K562 (cell line): ENCODE results near the gene CD300LG. TPM values are rescaled to one million over a fixed set of nuclear protein-coding genes. Genes with fewer than 3 reads are reported as not detected.

Experiments
- ATAC-seq: fragments of 200-7000 bp; cut with Tn5 transposase; 3 replicates; pipeline ENCODE4 v1.9.1; 2020; ENCODE audit warnings: moderate library complexity
- BruUV-seq: library from RNA; stranded (reverse); fragments of 400-500 nt; replicated peaks from 2 replicates; lab custom pipeline; 2021; lab: Mats Ljungman, UMichigan
- CTCF ChIA-PET: fragments of 300-600 bp; formaldehyde crosslinking; extraction: SDS; loops from one replicate; lab custom pipeline; 2021; ENCODE audit warnings: low intra/inter-chr PET ratio; lab: Yijun Ruan, JAX
- POLR2A ChIA-PET: fragments of 300-600, 350-650 bp; sonication (Branson Sonifier 250); formaldehyde crosslinking; extraction: SDS; loops from one replicate; lab custom pipeline; 2021; ENCODE audit warnings: antibody characterized with exemption, inconsistent platforms; lab: Yijun Ruan, JAX
- DNase-seq, 4 experiments: peaks; one replicate each; pipeline versions ENCODE4 v3.0.0 to v3.0.0-alpha.2; 2011 to 2018; ENCODE audit warnings: low spot score in 3 of 4, mixed read lengths in 3 of 4; ENCODE audit errors: extremely low read depth in 1 of 4
- FAIRE-seq: peaks from 2 replicates; lab custom pipeline; 2011; peaks lifted over from hg19 to GRCh38; lab: Jason Lieb, UNC
- H2AFZ ChIP-seq: 2 replicates; pipeline ENCODE4 v1.6.0; 2011; ENCODE audit warnings: low read depth, low read length, control low read depth, inconsistent platforms
- H3K27ac ChIP-seq: fragments of 200-600 bp; 3 replicates; pipeline ENCODE4 v1.8.0; 2011; ENCODE audit warnings: low read depth, mild to moderate bottlenecking, control low read depth, inconsistent platforms, low read length, moderate library complexity, mixed read lengths; ENCODE audit errors: extremely low read depth
- H3K27me3 ChIP-seq, 2 experiments: fragments of 300-600 bp in 1 of 2; 2 replicates in 1 of 2; 3 replicates in 1 of 2; pipeline versions ENCODE4 v1.6.0 to v1.8.0; 2011; ENCODE audit warnings: inconsistent platforms in 2 of 2, low read length in 2 of 2, mild to moderate bottlenecking in 1 of 2, mixed read lengths in 1 of 2, moderate library complexity in 1 of 2; ENCODE audit not compliant: control insufficient read depth in 2 of 2, insufficient read depth in 2 of 2
- H3K36me3 ChIP-seq: fragments of 300-600 bp; 3 replicates; pipeline ENCODE4 v1.8.0; 2011; ENCODE audit warnings: mild to moderate bottlenecking, low read length, inconsistent platforms; ENCODE audit not compliant: control insufficient read depth, insufficient read depth
- H3K4me1 ChIP-seq, 2 experiments: fragments of 200-600 bp in 1 of 2; replicated peaks in 1 of 2; 2 replicates in 1 of 2; 3 replicates in 1 of 2; pipeline versions ENCODE4 v1.5.1 to v1.8.0; 2011; ENCODE audit warnings: inconsistent platforms in 2 of 2, low read length in 2 of 2, mild to moderate bottlenecking in 1 of 2, mixed read lengths in 1 of 2, moderate library complexity in 1 of 2; ENCODE audit not compliant: control insufficient read depth in 2 of 2, insufficient read depth in 2 of 2
- H3K4me2 ChIP-seq: 2 replicates; pipeline ENCODE4 v1.6.1; 2011; ENCODE audit warnings: low read length, control low read depth, inconsistent platforms, mixed read lengths; ENCODE audit not compliant: insufficient read depth
- H3K4me3 ChIP-seq: fragments of 200-600 bp; sonication (generic), shearing (Covaris generic); 2 replicates; pipeline ENCODE4 v1.5.1; 2016; ENCODE audit warnings: control low read depth, inconsistent platforms
- H3K79me2 ChIP-seq: fragments of 200-600 bp; 3 replicates; pipeline ENCODE4 v1.8.0; 2011; ENCODE audit warnings: low read length, inconsistent platforms; ENCODE audit not compliant: control insufficient read depth, insufficient read depth
- H3K9ac ChIP-seq, 2 experiments: 2 replicates each; pipeline versions ENCODE4 v1.6.0 to v1.6.1; 2011; ENCODE audit warnings: low read depth in 2 of 2, low read length in 2 of 2, control low read depth in 1 of 2, inconsistent platforms in 1 of 2, mild to moderate bottlenecking in 1 of 2, mixed read lengths in 1 of 2; ENCODE audit not compliant: insufficient read depth in 1 of 2
- H3K9me1 ChIP-seq: one replicate; pipeline ENCODE4 v1.6.0; 2011; ENCODE audit warnings: inconsistent platforms, mild to moderate bottlenecking, low read length, moderate library complexity; ENCODE audit not compliant: control insufficient read depth, insufficient read depth
- H3K9me3 ChIP-seq: replicated peaks from 2 replicates; pipeline ENCODE4 v1.5.1; 2011; ENCODE audit warnings: low read depth, low read length, inconsistent platforms; ENCODE audit not compliant: control insufficient read depth, insufficient read depth
- H4K20me1 ChIP-seq: replicated peaks from 2 replicates; pipeline ENCODE4 v1.6.1; 2011; ENCODE audit warnings: low read length, inconsistent platforms, mixed read lengths; ENCODE audit not compliant: control insufficient read depth, insufficient read depth
- CCAR2 ChIP-seq: fragments of 200-400 bp; formaldehyde crosslinking; IDR thresholded peaks from 2 replicates; pipeline ENCODE4 v1.6.1; 2017; ENCODE audit warnings: mild to moderate bottlenecking, low read depth, low read length
- CHD1 ChIP-seq: fragments of 200-600 bp; sonication (generic); IDR thresholded peaks from one replicate; pipeline ENCODE4 v1.6.1; 2012; ENCODE audit warnings: mild to moderate bottlenecking, moderate library complexity, low read length, inconsistent platforms
- E2F3 ChIP-seq: fragments of 250-450 bp; sonication (Bioruptor Pico); IDR thresholded peaks from 2 replicates; pipeline ENCODE4 v1.4.0; 2020; ENCODE audit warnings: mild to moderate bottlenecking
- EP300 ChIP-seq: IDR thresholded peaks from 2 replicates; pipeline ENCODE4 v1.6.1; 2012; ENCODE audit warnings: low read length, improper control_type of control experiment
- GTF2B ChIP-seq: IDR thresholded peaks from 2 replicates; pipeline ENCODE4 v1.6.1; 2011; ENCODE audit not compliant: insufficient read length; ENCODE audit errors: extremely low read depth
- HDAC1 ChIP-seq, 2 experiments: fragments of 450-650 bp; IDR thresholded peaks; 2 replicates each; pipeline ENCODE4 v1.6.1; 2016 to 2017; ENCODE audit warnings: inconsistent platforms in 1 of 2, mild to moderate bottlenecking in 1 of 2, moderate library complexity in 1 of 2
- HIVEP1 ChIP-seq: fragments of 250-450 bp; sonication (Bioruptor Pico); IDR thresholded peaks from 2 replicates; pipeline ENCODE4 v1.4.0; 2020; ENCODE audit warnings: mild to moderate bottlenecking
- L3MBTL2 ChIP-seq: fragments of 450-650 bp; IDR thresholded peaks from 2 replicates; pipeline ENCODE4 v1.6.1; 2016; ENCODE audit warnings: mild to moderate bottlenecking, moderate library complexity
- NFRKB ChIP-seq: fragments of 450-650 bp; IDR thresholded peaks from 2 replicates; pipeline ENCODE4 v1.6.1; 2016; ENCODE audit warnings: low read depth
- PRMT5 ChIP-seq: sonication (generic); formaldehyde crosslinking; IDR thresholded peaks from 2 replicates; pipeline ENCODE4 v1.5.0; 2020; ENCODE audit warnings: missing genetic modification reagents
- RBFOX2 ChIP-seq: fragments of 200-400 bp; formaldehyde crosslinking; IDR thresholded peaks from 2 replicates; pipeline ENCODE4 v1.6.1; 2017; ENCODE audit warnings: low read depth, mild to moderate bottlenecking, low read length, moderate library complexity
- SMAD1 ChIP-seq: fragments of 150-350 bp; IDR thresholded peaks from 2 replicates; pipeline ENCODE4 v1.6.1; 2014; ENCODE audit warnings: low read length, low read depth; ENCODE audit not compliant: partially characterized antibody
- SP2 ChIP-seq: IDR thresholded peaks from 2 replicates; pipeline ENCODE4 v1.6.1; 2011; ENCODE audit warnings: mild to moderate bottlenecking, low read depth, low read length, moderate library complexity; ENCODE audit not compliant: poor library complexity, severe bottlenecking; ENCODE audit errors: extremely low read depth
- TRIM28 ChIP-seq: fragments of 450-650 bp; IDR thresholded peaks from 2 replicates; pipeline ENCODE4 v1.6.1; 2017
- XRCC3 ChIP-seq: fragments of 450-650 bp; IDR thresholded peaks from 2 replicates; pipeline ENCODE4 v1.6.1; 2017; ENCODE audit warnings: mild to moderate bottlenecking, moderate library complexity
- ZNF184 ChIP-seq: sonication (generic); formaldehyde crosslinking; IDR thresholded peaks from 2 replicates; pipeline ENCODE4 v1.5.0; 2020; ENCODE audit warnings: missing genetic modification reagents
- WGBS: fragments of 100-300 bp; shearing (Covaris generic); methylation state at CpG from one replicate; pipeline ENCODE4 v1.1.6; 2016; ENCODE audit warnings: low coverage, mixed read lengths; ENCODE audit not compliant: insufficient coverage; ENCODE audit errors: missing lambda C conversion rate; 5-methylcytosine and 5-hydroxymethylcytosine counted together
- in situ Hi-C: fragments of 300-500 bp; cut with MboI; formaldehyde crosslinking; loops from 4 replicates; pipeline ENCODE4 v1.15.0; 2018; ENCODE audit warnings: inconsistent platforms, mixed read lengths
- intact Hi-C: fragments of 100-400 bp; cut with micrococcal nuclease; formaldehyde crosslinking; loops from 2 replicates; pipeline ENCODE4 v1.14.2; 2022
- polyA plus RNA-seq, 8 experiments: library from polyadenylated mRNA; depleted of rRNA in 4 of 8; stranded (reverse) in 5 of 8; unstranded in 3 of 8; fragments of >200 nt; fragmentation: Nextera tagmentation in 2 of 8; fragmentation: Illumina TruSeq in 1 of 8; extraction: Ambion mirVana in 2 of 8; extraction: Trizol in 1 of 8; gene quantifications; 2 replicates each; pipeline versions ENCODE4 v1.2.1 to v1.2.3, GENCODE V29; 2011 to 2014; ENCODE audit warnings: inconsistent platforms in 1 of 8, missing spikeins in 1 of 8
- total RNA-seq, 7 experiments: library from RNA; depleted of rRNA in 6 of 7; stranded (reverse); fragments of >200 nt in 6 of 7; fragmentation: Illumina TruSeq in 2 of 7; extraction: Trizol in 2 of 7; gene quantifications; 2 replicates each; pipeline versions ENCODE4 v1.2.1 to v1.2.3, GENCODE V29; 2011 to 2021; ENCODE audit warnings: low replicate concordance in 1 of 7
- TF ChIP-seq, protein P1 (sequence below): fragments of 450-650 bp; formaldehyde crosslinking; IDR thresholded peaks from 2 replicates; pipeline ENCODE4 v1.4.0; 2020; ENCODE audit warnings: mild to moderate bottlenecking, moderate library complexity

The CD300LG gene
- total and polyA plus RNA-seq, 9 of the 15 experiments (the other 6 are each of a cell fraction or from before 2014, with no cell fraction given) = not detected

GRCh38 chr17:43888548-43888947 is 41.6 kb downstream of the CD300LG start:
- Histone ChIP-seq H3K4me2 (no peak overlapping the region), H4K20me1 (no peaks in the 10 kb centered on the region; the same call in 1 of the 2 replicates), H3K27ac (no peak overlapping the region), H3K4me3 (no peak overlapping the region), H3K9me1 (no peaks in the 10 kb centered on the region), H3K79me2 (no peaks in the 10 kb centered on the region), H2AFZ (no peak overlapping the region), H3K9me3 (no peaks in the 10 kb centered on the region), H3K27me3 (peaks cover 4 to 25% of the 10 kb centered on the region in 2 experiments; a peak in 4 of 5 replicates), H3K4me1 (no peaks in the 10 kb centered on the region), H3K9ac (no peak overlapping the region), H3K36me3 (no peaks in the 10 kb centered on the region)
- 0% methylated on average over 4 of the region's 4 CpGs for WGBS
- no peak for DNase-seq
- ChIA-PET POLR2A (interaction anchor here (0.6 to 1.1 kb wide), 3 partner anchors 10 to 966 kb away, joined by 3 read pairs; no protein-coding TSS in a partner anchor), CTCF (no interaction called here)
- BruUV-seq = no TSS peak
- FAIRE-seq = no peak
- in situ Hi-C loops (no loop called here), intact Hi-C loops (no loop called here)
- ATAC-seq = no peak
- TF ChIP-seq, protein P1, sequence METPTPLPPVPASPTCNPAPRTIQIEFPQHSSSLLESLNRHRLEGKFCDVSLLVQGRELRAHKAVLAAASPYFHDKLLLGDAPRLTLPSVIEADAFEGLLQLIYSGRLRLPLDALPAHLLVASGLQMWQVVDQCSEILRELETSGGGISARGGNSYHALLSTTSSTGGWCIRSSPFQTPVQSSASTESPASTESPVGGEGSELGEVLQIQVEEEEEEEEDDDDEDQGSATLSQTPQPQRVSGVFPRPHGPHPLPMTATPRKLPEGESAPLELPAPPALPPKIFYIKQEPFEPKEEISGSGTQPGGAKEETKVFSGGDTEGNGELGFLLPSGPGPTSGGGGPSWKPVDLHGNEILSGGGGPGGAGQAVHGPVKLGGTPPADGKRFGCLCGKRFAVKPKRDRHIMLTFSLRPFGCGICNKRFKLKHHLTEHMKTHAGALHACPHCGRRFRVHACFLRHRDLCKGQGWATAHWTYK (CRISPR knock-in tag) = no peak
- TF ChIP-seq TRIM28 = no peak
- no peak for TF ChIP-seq CCAR2
- TF ChIP-seq SMAD1 = no peak
- TF ChIP-seq L3MBTL2 = no peak
- no peak for TF ChIP-seq EP300
- no peak for TF ChIP-seq CHD1
- no peak for TF ChIP-seq RBFOX2
- no peak for TF ChIP-seq HIVEP1 (CRISPR knock-in tag)
- no peak for TF ChIP-seq SP2
- no peak for TF ChIP-seq E2F3 (CRISPR knock-in tag)
- no peak for TF ChIP-seq GTF2B
- TF ChIP-seq PRMT5 = no peak
- TF ChIP-seq NFRKB = no peak
- TF ChIP-seq HDAC1 (IDR thresholded peaks at IDR 0.05) = no peak
- TF ChIP-seq ZNF184 = no peak
- no peak for TF ChIP-seq XRCC3
